GM19023 (cell line): ENCODE results near the gene ELAC1.
"Not testable (repeated sequence)": the region's sequence is repeated elsewhere in the genome, so short reads cannot be mapped to it uniquely, and the experiment has no call there.

Source experiments
- ATAC-seq: cut with Tn5 transposase; IDR thresholded peaks from one replicate; pipeline ENCODE4 v1.9.1; 2021; ENCODE audit warnings: mild to moderate bottlenecking, moderate library complexity; ENCODE audit not compliant: unreplicated experiment

The ELAC1 gene

DNA sequence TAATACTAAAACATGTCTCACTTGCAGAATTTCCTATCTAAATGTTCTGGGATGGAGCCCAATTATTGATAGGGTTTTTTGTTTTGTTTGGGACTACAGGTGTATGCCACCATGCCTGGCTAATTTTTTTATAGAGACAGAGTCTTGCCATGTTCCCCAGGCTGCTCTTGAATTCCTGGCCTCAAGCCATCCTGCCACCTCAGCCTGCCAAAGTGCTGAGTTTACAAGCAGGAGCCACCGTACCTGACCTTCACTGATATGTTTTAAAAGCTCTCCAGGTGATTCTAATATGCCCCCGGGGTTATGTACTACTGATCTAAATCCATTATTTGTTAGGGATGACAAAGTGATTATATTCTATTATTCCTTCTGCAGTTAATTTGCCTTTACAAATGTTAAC lies 2.2 kb downstream of the ELAC1 start:
- no peak for ATAC-seq

- not testable (repeated sequence) for ATAC-seq
Observed at GRCh38 chr18:50972404-50972803, 4.6 kb downstream of the ELAC1 start.

DNA sequence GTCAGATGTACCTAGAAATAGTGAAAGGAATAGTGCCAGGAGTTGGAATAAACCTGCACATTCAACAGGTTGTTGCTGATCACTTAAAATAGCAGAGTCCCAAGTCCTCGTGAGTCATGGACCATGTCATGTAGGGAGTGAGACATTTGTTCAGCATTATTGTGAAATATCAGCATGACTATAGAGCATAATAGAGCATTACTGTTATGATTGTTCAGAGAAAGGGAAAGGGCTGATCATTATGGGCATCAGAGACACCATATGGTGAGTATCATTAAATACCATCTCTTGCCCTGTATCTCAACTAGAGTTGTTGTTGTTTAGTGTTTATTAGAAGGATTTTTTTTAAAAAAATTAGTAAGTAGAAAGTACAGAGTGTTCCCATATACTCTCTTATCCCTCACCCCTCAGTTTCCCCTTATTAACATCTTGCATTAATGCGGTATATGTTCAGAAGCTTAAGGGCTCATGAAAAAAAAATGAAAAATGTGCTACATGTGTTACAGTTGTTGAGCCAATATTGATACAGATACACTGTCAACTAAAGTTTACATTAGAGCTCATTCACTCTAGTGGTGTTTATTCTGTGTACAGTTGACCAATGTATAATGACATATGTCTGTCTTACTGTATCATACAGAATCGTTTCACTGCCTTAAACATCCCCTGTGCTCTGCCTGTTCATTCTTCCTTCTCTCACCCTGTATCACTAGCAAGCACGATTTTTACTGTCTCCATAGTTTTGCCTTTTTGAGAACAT lies 5.7 kb downstream of the ELAC1 start:
- ATAC-seq, result no peak

DNA sequence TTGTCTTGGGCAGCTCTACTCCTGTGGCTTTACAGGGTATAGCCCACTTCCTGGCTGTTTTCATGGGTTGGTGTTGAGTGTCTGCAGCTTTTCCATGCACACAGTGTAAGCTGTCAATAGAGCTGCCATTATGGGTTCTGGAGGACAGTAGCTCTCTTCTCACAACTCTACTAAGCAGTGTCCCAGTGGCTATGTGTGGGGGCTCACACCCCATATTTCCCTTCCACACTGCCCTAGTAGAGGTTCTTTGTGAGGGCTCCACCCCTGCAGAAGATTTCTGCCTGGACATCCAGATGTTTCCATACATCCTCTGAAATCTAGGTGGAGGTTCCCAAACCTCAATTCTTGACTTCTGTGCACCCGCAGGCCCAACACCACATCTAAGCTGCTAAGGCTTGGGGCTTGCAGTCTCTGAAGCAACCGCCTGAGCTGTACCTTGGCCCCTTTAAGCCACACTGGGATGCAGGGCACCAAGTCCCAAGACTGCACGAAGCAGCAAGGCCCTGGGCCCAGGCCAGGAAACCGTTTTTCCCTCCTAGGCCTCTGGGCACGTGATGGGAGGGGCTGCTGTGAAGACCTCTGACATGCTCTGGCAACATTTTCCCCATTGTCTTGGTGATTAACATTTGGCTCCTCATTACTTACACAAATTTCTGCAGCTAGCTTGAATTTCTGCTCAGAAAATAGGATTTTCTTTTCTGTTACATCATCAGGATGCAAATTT lies 9.4 kb downstream of the ELAC1 start:
- ATAC-seq, result no peak

- ATAC-seq, result no peak
Observed at GRCh38 chr18:50981381-50981780, 13.5 kb downstream of the ELAC1 start.

GRCh38 chr18:50982086-50982801 lies 14.4 kb downstream of the ELAC1 start:
- ATAC-seq, result no peak

- ATAC-seq, result no peak
Observed at GRCh38 chr18:50982802-50983179, 15.0 kb downstream of the ELAC1 start.

GRCh38 chr18:50986360-50987087 lies 18.7 kb downstream of the ELAC1 start:
- no peak for ATAC-seq

DNA sequence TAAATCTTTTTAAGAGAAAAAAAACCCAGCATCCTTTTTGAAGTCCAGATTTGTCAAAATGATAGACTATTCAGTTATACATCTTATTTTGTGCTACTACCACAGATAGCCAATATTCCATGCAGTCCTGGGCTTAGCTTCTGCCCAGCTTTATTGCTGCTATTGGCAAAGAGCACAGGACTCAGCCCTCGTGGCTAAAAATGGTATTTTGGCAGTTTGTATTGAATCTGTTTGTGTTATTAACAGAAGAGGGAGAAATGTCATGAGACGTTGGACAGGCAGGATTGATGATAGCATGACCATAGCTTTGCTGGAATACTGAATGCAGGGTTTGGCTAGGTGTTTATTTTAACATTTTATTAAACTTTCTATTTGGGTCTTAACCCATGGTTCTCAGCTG lies 19.4 kb downstream of the ELAC1 start:
- ATAC-seq, result no peak

DNA sequence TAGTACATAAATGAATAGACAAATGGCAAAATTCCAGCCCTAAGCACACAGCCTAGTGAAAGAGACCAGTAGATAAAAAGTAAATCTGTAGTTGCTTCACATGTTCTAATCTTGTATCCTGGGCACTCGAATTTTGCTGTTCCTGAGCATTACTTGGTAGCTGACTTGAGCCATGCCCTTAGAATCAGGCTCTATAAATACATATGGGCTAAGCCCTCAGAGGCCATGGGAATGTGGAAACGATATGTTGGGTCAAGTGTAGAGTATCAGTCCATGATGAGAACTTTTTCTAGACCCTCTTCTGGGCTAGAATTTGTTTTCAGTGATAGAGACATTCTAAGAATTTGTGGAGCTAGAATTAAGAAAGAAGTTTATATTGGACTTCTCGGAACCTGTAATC lies 21.9 kb downstream of the ELAC1 start:
- no peak for ATAC-seq

GRCh38 chr18:50992351-50992762 lies 24.5 kb downstream of the ELAC1 start:
- no peak for ATAC-seq

DNA sequence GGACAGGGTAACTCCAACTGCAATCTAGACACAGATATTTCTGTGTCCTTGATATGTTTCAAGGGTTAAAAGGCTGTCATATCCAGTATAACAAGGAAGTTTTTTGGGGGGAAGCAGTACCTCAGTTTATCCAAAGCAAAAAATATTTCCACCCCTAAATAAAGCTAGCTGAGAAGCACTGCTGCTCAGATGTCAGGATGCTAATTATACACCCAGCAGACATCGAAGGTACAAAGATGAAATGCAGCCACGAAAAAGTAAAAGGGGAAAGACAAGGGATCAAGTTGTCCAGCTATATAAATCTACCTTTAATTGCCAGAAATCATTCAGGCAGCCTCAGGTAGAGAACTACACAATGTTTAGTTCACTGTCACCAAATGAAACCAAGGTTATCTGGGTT lies 26.2 kb downstream of the ELAC1 start:
- ATAC-seq, result no peak

GRCh38 chr18:51003174-51003573 lies 35.3 kb downstream of the ELAC1 start:
- ATAC-seq, result not testable (repeated sequence)

GRCh38 chr18:51006061-51006818 lies 38.4 kb downstream of the ELAC1 start:
- no peak for ATAC-seq

DNA sequence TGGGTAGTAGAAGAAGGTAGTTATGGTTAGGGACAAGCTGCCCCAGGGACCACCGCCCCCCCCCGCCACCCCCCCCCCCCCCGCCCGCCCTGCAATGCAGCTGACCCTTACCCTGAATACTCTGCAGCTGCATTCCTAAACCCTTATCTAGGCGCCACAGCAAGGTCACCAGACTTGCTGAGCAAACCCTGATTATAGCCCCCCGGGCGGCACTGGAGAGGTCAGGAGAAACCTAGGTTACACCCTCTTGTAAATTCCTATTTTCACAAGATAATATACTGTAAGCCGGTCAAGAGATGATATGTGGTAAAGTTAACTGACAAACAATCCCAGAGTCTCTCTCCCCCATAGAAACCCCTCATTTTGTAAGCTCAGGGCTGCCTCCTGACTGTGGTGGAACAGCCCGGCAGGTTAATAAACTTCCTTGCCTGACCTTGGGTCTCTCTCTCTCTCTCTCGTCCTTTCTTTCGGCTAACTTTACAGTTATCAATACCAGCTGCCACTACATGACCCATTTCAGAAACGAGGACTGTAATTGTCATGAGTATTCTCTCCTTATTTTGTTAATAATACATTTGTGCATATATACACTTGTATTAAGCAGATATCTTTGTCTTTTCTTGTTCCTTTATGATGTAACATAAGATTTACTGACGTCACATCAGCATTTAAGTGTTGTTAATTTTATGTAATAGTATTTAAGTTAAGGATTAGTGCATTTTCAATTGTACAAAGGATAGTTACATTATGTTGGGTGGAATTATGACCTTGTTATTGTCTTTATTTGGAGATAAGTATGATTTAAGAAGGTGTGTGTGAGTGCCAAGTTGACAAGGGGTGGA lies 39.3 kb downstream of the ELAC1 start:
- ATAC-seq, result no peak

- no peak for ATAC-seq
Observed at GRCh38 chr18:51007790-51008139, 39.9 kb downstream of the ELAC1 start.

GRCh38 chr18:51009072-51009471 lies 41.2 kb downstream of the ELAC1 start:
- ATAC-seq, result no peak

GRCh38 chr18:51010218-51010617 lies 42.4 kb downstream of the ELAC1 start:
- no peak for ATAC-seq

- ATAC-seq, result no peak
Observed at GRCh38 chr18:51011709-51012108, 43.9 kb downstream of the ELAC1 start.

GRCh38 chr18:51012441-51012840 lies 44.6 kb downstream of the ELAC1 start:
- ATAC-seq, result no peak
